Measurements from ENCODE around the gene STK32A.

STK32A gene

DNA sequence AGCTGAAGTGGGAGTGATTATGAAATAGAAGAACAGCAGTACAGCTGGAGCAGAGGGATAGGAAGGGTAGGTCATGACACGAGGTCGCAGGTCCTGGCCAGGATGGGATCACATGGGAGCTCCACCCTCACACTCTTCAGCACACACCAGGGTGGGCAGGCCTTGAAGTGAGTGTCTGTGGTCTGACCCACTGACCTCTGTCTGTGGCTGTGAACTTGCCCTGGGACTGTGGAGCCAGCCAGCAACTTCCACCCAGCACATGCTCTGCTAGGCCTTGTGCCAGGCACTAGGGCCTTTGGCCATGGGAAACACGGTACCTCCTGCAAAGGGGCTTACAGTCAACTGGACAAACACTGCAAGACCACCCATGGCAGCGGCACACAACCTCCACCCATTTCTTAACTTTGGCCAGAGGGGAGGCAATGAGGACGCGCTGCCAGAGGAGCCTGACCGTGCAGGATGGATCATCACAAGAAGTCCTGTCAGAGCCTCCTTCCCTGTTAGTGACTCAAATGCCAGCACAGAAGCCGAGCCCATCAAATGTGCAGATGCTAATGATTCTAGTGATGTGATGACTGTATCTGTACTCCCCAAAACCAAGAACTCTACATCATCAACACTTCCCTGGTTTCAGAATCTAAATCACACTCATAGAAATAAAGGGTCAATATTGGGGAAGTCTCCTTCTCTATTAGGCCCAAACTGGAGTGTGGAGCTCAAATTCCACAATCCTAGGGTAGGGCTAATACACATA, 161.4 kb downstream of the STK32A start:
- Histone ChIP-seq H3K27me3 (replicated peaks; ENCODE audit: control insufficient read depth, insufficient read depth, low read length) (no peaks in the 10 kb centered on the region; the same call in 1 of the 2 replicates), H3K4me3 (replicated peaks; ENCODE audit: low read depth, low read length) (no peak overlapping the region), H3K36me3 (ENCODE audit: control insufficient read depth, insufficient read depth, low read length) (no peaks in the 10 kb centered on the region)
- TF ChIP-seq, protein P1, sequence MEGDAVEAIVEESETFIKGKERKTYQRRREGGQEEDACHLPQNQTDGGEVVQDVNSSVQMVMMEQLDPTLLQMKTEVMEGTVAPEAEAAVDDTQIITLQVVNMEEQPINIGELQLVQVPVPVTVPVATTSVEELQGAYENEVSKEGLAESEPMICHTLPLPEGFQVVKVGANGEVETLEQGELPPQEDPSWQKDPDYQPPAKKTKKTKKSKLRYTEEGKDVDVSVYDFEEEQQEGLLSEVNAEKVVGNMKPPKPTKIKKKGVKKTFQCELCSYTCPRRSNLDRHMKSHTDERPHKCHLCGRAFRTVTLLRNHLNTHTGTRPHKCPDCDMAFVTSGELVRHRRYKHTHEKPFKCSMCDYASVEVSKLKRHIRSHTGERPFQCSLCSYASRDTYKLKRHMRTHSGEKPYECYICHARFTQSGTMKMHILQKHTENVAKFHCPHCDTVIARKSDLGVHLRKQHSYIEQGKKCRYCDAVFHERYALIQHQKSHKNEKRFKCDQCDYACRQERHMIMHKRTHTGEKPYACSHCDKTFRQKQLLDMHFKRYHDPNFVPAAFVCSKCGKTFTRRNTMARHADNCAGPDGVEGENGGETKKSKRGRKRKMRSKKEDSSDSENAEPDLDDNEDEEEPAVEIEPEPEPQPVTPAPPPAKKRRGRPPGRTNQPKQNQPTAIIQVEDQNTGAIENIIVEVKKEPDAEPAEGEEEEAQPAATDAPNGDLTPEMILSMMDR (IDR thresholded peaks at IDR 0.05; ENCODE audit: insufficient read depth, low read length, poor library complexity, severe bottlenecking), result no peak
- no peak for DNase-seq (ENCODE audit: extremely low read depth, insufficient read length)

DNA sequence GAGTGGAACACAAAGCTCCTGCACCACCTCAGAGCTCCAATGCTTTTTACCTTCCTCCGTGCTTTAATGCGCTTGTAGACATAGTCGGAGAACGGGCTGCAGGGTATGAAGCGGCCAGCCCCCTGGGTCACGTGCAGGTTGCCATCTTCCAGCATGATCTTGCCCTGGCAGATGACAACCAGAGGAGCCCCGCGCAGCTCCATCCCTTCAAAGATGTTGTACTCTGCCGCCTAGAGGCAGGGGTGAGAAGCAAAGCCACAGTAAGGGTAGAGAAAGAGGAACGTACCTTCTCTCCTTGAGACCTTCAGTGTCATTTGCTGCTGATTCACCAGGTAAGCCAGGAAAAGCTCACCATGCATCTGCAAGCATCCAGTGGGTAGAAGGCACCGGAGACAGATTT, 162.8 kb downstream of the STK32A start:
- H3K36me3 ChIP-seq (ENCODE audit: control insufficient read depth, insufficient read depth, low read length), result no peaks in the 10 kb centered on the region
- TF ChIP-seq, protein P1 (IDR thresholded peaks at IDR 0.05; ENCODE audit: insufficient read depth, low read length, poor library complexity, severe bottlenecking), result peak; percentile 45
- DNase-seq (ENCODE audit: extremely low read depth, insufficient read length), result no peak
- H3K27me3 ChIP-seq (replicated peaks; ENCODE audit: control insufficient read depth, insufficient read depth, low read length), result no peaks in the 10 kb centered on the region; the same call in 1 of the 2 replicates
- H3K4me3 ChIP-seq (replicated peaks; ENCODE audit: low read depth, low read length), result no peak overlapping the region

DNA sequence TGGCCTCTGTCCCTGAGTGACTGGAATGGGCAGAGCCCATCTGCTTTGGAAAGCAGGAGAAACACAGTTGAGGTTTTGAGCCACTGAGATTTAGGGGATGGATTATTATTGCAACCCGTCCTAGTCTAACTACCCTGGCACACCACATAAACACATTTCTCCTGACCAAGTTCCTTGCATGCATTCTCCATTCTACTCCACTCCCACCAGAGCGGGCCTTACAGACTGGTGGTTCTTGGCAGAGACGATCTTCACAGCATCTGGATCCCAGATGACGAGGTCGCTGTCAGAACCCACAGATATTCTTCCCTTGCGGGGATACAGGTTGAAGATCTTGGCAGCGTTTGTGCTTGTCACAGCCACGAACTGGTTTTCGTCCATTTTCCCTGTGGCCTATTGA, 164.0 kb downstream of the STK32A start:
- DNase-seq (ENCODE audit: extremely low read depth, insufficient read length), result no peak
- H3K27me3 ChIP-seq (replicated peaks; ENCODE audit: control insufficient read depth, insufficient read depth, low read length), result no peaks in the 10 kb centered on the region; the same call in 1 of the 2 replicates
- H3K4me3 ChIP-seq (replicated peaks; ENCODE audit: low read depth, low read length), result no peak overlapping the region
- TF ChIP-seq, protein P1 (IDR thresholded peaks at IDR 0.05; ENCODE audit: insufficient read depth, low read length, poor library complexity, severe bottlenecking), result no peak
- H3K36me3 ChIP-seq (ENCODE audit: control insufficient read depth, insufficient read depth, low read length), result no peaks in the 10 kb centered on the region

DNA sequence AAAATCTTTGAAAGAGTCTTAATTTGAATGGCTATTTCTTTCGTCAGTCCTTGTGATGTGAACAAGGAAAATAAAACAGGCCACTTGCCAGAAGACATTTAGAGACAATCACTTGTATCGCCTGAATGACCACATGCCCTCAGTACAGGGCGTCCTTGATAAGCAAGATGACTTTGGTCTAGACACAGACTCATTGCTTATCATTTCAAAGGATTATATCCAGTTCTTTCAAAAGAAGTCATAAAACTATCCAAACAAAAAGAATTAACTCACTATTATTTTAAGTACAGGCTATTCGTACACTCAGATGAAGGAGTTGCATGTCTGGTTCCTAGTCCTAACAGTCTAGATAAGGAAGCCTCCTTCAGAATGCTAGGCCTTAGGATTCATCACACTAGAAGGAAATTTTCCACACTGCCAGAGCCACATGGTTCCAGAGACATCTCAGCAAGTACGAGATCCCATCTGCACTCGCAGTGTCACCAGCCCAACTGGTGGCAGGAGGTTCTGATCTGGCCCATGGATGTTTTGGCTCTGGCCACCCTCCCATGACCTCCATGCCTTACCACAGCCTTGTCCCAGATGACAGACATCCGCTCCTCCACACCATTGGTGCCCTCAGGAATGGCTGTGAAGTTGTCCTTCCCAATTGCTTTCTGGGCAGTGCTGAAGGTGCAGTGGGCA, 165.4 kb downstream of the STK32A start:
- Histone ChIP-seq H3K27me3 (replicated peaks; ENCODE audit: control insufficient read depth, insufficient read depth, low read length) (no peaks in the 10 kb centered on the region; the same call in 1 of the 2 replicates), H3K4me3 (replicated peaks; ENCODE audit: low read depth, low read length) (no peak overlapping the region), H3K36me3 (ENCODE audit: control insufficient read depth, insufficient read depth, low read length) (no peaks in the 10 kb centered on the region)
- TF ChIP-seq, protein P1 (IDR thresholded peaks at IDR 0.05; ENCODE audit: insufficient read depth, low read length, poor library complexity, severe bottlenecking), result no peak
- no peak for DNase-seq (ENCODE audit: extremely low read depth, insufficient read length)

DNA sequence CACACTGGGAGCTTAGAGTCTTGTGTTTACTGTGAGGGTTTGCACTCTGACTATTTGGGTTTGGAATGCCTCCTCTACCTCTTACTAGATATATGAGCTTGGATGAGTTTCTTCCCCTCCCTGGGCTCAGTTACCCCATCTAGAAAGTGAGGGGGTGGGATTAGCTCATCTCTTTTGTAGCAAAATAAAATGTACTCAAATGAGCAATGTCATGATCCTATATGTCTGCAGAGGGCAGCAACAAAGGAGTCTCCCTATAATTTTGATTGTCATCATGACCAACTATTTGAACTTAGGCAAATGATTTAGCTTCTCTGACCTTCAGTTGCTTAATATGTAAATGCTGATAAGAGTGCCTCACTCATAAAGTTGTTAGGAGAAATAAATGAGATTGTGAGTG, 166.1 kb downstream of the STK32A start:
- TF ChIP-seq, protein P1 (IDR thresholded peaks at IDR 0.05; ENCODE audit: insufficient read depth, low read length, poor library complexity, severe bottlenecking), result no peak
- Histone ChIP-seq H3K36me3 (ENCODE audit: control insufficient read depth, insufficient read depth, low read length) (no peaks in the 10 kb centered on the region), H3K4me3 (replicated peaks; ENCODE audit: low read depth, low read length) (no peak overlapping the region), H3K27me3 (replicated peaks; ENCODE audit: control insufficient read depth, insufficient read depth, low read length) (no peaks in the 10 kb centered on the region)
- no peak for DNase-seq (ENCODE audit: extremely low read depth, insufficient read length)
